Measurements from ENCODE around the gene POU3F2. TPM values are rescaled to one million over a fixed set of nuclear protein-coding genes. Genes with fewer than 3 reads are reported as not detected.

POU3F2 gene
- total and polyA plus RNA-seq, 3 donors from 2014 or later: 0.31 to 0.32 (median 0.31) TPM

GRCh38 chr6:98824902-98825599 lies 9.3 kb upstream of the POU3F2 start:
- TF ChIP-seq POLR2A (IDR thresholded peaks at IDR 0.05): no peak
- TF ChIP-seq CTCF (IDR thresholded peaks at IDR 0.05): no peak
- Histone ChIP-seq H3K27me3 (no peaks in the 10 kb centered on the region), H3K4me3 (peak overlapping the region in 1 of 2 donors; percentile 32), H3K27ac (no peak overlapping the region), H3K9me3 (no peaks in the 10 kb centered on the region), H3K36me3 (ENCODE audit: low read depth, missing control alignments) (no peaks in the 10 kb centered on the region), H3K4me1 (peaks cover 8% of the 10 kb centered on the region)
- intact Hi-C loops (cut with DNase I; ENCODE audit: low total_unique reads): no loop called here
- WGBS, 2 donors: 2 to 5% methylated on average over 22 to 30 of the region's 32 CpGs
- DNase-seq: no peak

GRCh38 chr6:98825600-98826230 lies 8.7 kb upstream of the POU3F2 start:
- H3K9me3 ChIP-seq: no peaks in the 10 kb centered on the region
- DNase-seq: no peak
- H3K27ac ChIP-seq: no peak overlapping the region
- no peak overlapping the region for H3K4me3 ChIP-seq
- H3K4me1 ChIP-seq: peaks cover 8% of the 10 kb centered on the region
- TF ChIP-seq POLR2A (IDR thresholded peaks at IDR 0.05) (no peak), CTCF (IDR thresholded peaks at IDR 0.05) (no peak)
- WGBS, 2 donors: 5 to 9% methylated on average over 19 of the region's 19 CpGs
- H3K27me3 ChIP-seq: no peaks in the 10 kb centered on the region
- intact Hi-C loops (cut with DNase I; ENCODE audit: low total_unique reads): no loop called here
- H3K36me3 ChIP-seq (ENCODE audit: low read depth, missing control alignments): no peaks in the 10 kb centered on the region

DNA sequence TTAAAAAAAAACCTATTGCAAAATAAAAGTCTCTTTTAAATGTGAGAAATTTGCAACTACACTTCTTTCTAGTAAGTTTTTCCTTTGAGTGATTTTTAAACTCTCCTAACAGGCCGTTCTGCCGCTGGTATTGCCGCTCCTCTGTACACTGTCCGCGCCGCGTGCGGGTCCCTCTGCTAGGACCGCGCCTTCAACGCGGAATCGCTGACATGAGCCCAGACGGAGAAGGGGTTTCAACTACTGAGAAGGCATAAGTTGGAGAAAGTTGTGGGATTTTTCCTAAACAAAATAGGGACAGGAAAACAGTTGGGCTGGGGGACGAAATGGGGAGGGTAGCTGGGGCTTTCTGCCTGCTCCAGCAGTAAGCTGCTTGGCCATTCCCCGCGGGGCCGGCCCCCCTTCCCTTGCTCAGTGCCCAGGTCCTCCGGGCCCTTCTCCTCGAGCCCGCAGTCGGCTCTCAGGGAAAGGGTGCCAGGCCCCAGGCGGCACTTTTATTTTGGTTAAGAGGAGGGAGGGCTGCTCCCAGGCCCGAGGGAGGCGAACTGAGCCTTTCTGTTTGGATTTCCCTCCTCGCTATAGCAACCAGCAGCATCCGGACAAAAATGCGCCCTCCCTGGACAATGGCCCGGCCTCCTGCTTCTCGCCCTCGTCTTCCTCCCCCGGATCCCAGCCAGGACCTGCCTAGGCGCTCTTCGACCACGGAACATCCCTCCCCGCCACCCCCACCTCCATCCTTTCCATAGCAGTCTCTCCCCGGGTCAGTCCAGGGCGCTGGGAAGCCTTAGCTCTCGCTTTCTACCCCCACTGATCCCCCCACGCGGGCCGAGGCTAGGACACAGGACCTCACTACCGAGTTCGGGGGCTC lies 6.8 kb upstream of the POU3F2 start:
- Histone ChIP-seq H3K9me3 (no peaks in the 10 kb centered on the region), H3K27ac (no peak overlapping the region), H3K4me3 (no peak overlapping the region), H3K36me3 (ENCODE audit: low read depth, missing control alignments) (no peaks in the 10 kb centered on the region), H3K4me1 (peaks cover 20% of the 10 kb centered on the region), H3K27me3 (no peaks in the 10 kb centered on the region)
- TF ChIP-seq CTCF (IDR thresholded peaks at IDR 0.05) (no peak), POLR2A (IDR thresholded peaks at IDR 0.05) (no peak)
- WGBS, 2 donors: 4 to 7% methylated on average over 43 to 44 of the region's 44 CpGs
- intact Hi-C loops (cut with DNase I; ENCODE audit: low total_unique reads): no loop called here
- DNase-seq: no peak

GRCh38 chr6:98828211-98828788 lies 6.1 kb upstream of the POU3F2 start:
- H3K4me1 ChIP-seq: peaks cover 27% of the 10 kb centered on the region
- WGBS, 2 donors: 7 to 12% methylated on average over 12 of the region's 12 CpGs
- DNase-seq: no peak
- H3K27me3 ChIP-seq: no peaks in the 10 kb centered on the region
- no peak overlapping the region for H3K4me3 ChIP-seq
- H3K27ac ChIP-seq: no peak overlapping the region
- intact Hi-C loops (cut with DNase I; ENCODE audit: low total_unique reads): no loop called here
- no peak for TF ChIP-seq POLR2A (IDR thresholded peaks at IDR 0.05)
- TF ChIP-seq CTCF (IDR thresholded peaks at IDR 0.05): no peak
- no peaks in the 10 kb centered on the region for H3K36me3 ChIP-seq (ENCODE audit: low read depth, missing control alignments)
- no peaks in the 10 kb centered on the region for H3K9me3 ChIP-seq
